ENCODE data around the gene CTRL.

Gene CTRL

DNA sequence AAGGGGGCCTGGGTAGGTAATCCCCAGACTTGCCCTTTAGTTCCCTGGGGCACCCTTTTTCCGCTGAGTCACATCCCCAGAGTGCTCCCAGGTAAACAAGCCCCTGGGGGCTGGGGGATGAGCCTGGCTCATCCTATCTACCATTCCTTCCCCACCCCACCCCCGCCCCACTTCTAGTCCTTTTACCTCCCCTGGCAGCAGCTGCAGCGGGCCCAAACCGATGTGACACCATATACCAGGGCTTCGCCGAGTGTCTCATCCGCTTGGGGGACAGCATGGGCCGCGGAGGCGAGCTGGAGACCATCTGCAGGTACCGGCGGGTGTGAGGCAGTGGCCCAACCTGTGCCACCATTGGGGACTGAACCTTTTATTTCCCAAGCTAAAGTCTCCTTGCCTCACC is 46.1 kb downstream of the CTRL start:
- no peak for DNase-seq

DNA sequence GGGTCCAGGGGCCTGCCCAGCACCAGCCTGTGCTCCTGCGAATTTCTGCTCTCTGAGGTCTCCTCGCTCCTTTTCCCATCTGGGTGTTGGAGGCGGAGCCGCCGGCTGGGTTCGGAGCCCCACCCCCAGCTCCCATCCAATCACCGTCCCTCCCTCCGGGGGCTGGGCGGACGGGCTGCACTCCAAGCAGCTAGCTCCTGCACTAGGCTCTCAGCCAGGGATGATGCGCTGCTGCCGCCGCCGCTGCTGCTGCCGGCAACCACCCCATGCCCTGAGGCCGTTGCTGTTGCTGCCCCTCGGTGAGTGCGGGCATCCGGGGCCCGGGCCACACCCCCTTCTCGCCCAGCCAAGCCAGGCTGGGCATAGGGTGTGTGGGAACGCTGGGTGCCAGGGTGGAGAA is 47.0 kb downstream of the CTRL start, which contains the start of gene NRN1L:
TSS of gene NRN1L (plus strand) at position 202 of the 400 bp plus-strand sequence. CDS start at position 221, 19 bp downstream.
- DNase-seq = no peak

DNA sequence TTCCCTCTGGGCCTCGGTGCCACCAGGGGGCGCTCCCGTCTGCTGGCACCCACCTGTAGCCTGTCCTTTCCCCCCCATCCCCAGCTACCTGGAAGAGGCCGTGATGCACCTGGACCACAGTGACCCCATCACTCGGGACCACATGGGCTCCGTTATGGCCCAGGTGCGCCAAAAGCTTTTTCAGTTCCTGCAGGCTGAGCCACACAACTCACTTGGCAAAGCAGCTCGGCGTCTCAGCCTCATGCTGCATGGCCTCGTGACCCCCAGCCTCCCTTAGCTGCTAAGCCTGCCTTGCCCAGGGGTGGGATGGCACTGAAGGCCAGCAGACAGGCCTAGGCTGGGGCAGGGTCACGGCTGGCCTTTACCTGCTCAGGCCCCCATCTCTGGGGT is 47.8 kb downstream of the CTRL start:
- peak; percentile 87 for DNase-seq

DNA sequence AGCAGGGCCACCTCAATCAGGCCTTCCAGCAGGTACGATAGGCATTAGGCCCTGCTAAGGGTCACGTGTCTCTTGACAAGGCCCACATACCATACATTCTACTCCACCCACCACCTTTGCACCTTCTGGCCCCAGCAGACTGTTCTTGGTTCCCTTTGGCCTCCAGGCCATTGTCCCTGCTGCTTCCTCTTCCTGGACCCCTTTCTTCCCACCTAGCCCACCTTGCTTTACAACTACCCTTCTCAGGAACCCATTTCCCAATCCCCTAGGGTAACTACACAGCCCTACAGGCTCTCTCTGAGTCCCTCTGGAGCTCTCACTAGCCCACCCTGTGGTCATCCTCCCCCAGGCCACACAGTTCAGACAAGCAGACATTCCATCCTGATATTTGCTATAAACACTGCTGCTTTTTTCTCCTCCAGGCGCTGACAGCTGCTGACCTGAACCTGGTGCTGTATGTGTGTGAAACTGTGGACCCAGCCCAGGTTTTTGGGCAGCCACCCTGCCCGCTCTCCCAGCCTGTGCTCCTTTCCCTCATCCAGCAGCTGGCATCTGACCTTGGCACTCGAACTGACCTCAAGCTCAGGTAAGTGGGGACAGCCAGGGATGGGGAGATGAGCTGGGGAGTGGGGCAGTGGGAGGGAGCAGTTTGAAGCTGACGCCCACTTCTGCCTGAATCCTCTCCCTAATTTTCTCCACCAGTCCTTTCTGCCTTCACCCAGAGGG is 48.4 kb downstream of the CTRL start:
- no peak for DNase-seq

DNA sequence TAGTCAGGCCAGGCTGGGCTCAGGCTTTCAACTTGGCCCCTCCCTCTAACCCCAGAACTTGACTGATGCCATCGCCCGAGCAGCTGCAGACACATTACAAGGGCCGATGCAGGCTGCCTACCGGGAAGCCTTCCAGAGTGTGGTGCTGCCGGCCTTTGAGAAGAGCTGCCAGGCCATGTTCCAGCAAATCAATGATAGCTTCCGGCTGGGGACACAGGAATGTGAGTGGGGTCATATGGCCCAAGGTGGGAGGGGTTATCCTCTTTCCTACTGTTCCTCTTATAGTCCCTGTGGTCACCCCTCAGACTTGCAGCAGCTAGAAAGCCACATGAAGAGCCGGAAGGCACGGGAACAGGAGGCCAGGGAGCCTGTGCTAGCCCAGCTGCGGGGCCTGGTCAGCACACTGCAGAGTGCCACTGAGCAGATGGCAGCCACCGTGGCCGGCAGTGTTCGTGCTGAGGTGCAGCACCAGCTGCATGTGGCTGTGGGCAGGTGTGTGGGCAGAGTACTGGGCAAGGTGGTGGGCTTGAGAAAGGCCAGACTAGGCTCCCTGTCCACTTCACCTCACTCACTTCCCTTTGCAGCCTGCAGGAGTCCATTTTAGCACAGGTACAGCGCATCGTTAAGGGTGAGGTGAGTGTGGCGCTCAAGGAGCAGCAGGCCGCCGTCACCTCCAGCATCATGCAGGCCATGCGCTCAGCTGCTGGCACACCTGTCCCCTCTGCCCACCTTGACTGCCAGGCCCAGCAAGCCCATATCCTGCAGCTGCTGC is 49.1 kb downstream of the CTRL start:
- DNase-seq = no peak

DNA sequence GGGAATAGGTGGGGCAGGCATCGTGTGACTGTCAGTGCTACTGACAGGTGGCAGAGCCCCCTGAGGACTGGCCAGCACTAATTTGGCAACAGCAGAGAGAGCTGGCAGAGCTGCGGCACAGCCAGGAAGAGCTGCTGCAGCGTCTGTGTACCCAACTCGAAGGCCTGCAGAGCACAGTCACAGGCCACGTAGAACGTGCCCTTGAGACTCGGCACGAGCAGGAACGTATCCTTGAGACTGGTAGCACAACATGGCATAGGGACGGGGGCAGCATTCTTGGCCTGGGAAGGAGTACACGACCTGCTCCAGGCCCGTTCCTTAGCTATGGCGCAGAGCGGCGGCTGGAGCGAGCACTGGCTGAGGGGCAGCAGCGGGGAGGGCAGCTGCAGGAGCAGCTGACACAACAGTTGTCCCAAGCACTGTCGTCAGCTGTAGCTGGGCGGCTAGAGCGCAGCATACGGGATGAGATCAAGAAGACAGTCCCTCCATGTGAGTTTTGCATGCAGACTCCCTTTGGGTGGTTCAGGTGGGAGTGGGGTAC is 50.0 kb downstream of the CTRL start:
- DNase-seq = no peak

DNA sequence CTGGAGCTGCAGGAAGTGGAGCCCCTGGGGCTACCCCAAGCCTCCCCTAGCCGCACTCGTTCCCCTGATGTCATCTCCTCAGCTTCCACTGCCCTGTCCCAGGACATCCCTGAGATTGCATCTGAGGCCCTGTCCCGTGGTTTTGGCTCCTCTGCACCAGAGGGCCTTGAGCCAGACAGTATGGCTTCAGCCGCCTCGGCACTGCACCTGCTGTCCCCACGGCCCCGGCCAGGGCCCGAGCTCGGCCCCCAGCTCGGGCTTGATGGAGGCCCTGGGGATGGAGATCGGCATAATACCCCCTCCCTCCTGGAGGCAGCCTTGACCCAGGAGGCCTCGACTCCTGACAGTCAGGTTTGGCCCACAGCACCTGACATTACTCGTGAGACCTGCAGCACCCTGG is 51.1 kb downstream of the CTRL start:
- DNase-seq = no peak

DNA sequence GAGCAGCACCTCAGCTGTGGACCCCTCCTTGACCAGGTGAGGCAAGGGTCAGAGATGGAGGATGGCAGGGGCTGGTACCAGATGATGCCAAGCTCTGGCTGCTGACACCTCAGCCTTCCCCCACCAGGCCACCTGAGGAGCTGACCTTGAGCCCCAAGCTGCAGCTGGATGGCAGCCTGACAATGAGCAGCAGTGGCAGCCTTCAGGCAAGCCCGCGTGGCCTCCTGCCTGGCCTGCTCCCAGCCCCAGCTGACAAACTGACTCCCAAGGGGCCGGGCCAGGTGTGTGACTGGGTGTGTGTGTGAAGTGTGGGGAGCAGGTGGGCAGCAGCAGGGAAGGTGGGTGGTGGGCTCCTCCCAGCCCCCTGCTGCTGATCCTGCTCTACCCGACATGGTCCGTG is 51.7 kb downstream of the CTRL start:
- no peak for DNase-seq

Data from stimulated activated CD8-positive, alpha-beta memory T cell treated with anti-CD3 and anti-CD28 coated beads, Interleukin-4, amount 100 ng/mL, for 48 hours (primary cell).